ENCODE results near the gene TNIP3.
"Not testable (repeated sequence)": the region's sequence is repeated elsewhere in the genome, so short reads cannot be mapped to it uniquely, and the experiment has no call there.

TNIP3 gene

DNA sequence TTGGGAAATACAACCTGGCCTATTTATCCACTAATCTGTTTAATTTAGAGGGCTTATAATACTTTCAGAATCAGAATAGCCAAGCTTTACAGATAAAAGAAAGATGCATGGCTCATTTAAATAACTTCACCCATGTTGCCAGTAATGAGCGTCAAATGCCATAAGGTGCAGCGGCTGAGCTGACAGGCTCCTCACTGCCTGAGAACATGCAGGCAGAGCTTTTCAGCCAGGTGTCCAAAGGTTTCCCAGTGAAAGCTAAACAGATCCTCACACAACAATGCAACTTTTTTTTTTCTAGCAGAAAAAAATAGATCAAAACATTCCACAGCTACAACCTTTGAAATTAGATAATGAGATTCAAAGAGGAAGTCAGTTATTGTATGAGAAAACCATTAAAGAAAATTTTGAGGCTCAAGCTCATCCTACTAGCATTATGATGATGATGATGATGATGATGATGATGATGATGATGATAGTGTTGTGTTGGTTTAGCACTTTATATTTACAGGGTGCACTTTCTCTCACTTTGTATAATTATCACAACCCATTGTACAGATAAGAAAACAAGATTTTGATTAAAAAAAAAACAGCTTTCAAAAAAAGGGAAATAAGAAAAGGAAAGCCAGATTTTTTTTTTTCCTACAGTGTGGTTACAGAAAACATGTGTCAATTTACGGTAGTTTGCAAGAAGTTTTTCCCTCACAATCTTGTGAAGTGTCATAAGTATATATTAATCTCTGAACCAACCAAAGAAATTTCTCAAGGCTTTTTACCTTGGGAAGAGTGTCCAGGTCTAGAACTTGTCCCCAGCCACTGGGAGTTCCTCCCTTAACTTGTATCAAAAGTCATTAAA, 12.2 kb upstream of the TNIP3 start:
- no peak for DNase-seq

DNA sequence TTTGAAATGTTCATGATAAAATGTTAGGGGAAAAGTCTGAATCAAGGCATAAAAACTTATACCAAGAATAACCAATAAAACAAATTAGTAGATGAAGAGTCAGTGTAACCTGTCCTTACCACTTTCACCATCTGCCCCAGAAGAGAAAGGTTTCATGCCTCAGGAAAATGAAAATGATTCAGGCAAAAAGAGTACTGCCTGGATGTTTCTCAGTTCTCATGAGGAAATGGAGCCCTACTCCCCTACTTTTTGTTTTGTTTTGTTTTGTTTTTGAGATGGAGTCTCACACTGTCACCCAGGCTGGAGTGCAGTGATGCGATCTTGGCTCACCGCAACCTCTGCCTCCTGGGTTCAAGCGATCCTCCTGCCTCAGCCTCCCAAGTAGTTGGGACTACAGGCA, 7.4 kb upstream of the TNIP3 start:
- DNase-seq: not testable (repeated sequence)

DNA sequence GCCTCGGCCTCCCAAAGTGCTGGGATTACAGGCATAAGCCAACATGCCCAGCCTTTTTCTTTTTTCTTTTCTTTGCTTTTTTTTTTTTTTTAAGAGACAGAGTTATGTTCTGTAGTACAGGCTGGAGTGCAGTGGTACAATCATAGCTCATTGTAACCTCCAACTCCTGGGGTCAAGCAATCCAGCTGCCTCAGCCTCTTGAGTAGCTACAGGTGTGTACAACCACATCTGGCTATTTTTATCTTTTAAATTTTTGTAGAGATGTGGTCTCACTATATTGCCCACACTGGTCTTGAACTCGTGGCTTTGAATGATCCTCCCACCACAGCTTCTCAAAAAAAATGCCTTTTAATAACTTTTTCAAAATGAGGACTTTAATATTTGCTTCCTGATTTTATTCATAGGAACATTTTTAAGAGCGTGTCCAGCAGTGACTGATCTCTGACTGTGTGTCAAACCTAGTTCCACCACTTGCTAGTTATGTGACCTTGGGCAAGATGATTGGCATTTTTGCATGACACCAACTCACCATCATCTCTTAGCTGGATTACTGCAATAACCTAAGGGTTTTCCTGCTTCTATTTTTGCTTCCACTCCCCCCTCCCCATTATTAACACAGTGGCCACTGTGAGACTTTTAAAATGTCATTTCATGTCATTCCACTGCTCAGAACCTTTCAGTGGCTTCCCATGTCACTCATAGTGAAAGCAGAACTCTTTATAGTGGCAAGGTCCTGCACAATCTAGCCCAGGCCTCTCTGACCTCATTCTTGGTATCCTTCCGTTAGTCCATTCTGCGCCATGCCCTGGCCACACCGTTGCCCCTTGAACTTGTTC, 4.5 kb upstream of the TNIP3 start:
- DNase-seq: no peak

DNA sequence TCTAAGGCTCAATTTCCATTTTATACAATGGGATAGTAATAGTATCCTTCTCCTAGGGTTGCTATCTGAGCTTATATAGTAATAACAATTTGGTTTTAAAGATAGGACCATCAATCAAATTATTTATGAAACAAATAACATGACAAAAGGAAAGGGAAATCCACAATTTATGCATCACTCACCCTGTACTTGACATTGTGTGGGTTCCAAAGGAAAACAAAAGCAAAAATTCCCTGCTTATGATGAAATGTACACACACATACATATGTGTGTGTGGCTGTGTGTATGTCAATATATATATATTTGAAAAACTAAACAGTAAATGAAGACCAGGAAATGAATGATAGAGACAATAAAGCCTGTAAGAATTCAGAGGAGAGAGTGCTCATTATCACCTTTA, 2.9 kb upstream of the TNIP3 start:
- DNase-seq: no peak

DNA sequence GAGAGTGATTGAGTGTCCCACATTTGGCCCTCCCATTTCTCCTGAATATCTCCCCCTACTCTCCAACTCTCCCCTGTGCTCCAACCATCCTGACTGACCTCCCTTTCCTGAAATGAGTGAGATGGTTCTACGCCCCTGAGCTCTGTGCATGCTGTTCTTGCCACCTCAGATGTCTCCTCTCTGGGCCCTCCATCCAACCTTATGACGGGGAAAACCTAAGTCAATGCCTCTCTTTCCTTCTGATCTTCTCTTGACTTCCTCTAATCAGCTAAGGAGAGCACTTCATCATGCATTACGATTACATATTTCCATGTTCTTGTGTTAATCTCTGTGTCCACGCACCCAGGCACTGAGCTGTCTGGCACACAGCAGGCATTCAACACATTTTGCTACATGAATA, 1.1 kb upstream of the TNIP3 start:
- no peak for DNase-seq

DNA sequence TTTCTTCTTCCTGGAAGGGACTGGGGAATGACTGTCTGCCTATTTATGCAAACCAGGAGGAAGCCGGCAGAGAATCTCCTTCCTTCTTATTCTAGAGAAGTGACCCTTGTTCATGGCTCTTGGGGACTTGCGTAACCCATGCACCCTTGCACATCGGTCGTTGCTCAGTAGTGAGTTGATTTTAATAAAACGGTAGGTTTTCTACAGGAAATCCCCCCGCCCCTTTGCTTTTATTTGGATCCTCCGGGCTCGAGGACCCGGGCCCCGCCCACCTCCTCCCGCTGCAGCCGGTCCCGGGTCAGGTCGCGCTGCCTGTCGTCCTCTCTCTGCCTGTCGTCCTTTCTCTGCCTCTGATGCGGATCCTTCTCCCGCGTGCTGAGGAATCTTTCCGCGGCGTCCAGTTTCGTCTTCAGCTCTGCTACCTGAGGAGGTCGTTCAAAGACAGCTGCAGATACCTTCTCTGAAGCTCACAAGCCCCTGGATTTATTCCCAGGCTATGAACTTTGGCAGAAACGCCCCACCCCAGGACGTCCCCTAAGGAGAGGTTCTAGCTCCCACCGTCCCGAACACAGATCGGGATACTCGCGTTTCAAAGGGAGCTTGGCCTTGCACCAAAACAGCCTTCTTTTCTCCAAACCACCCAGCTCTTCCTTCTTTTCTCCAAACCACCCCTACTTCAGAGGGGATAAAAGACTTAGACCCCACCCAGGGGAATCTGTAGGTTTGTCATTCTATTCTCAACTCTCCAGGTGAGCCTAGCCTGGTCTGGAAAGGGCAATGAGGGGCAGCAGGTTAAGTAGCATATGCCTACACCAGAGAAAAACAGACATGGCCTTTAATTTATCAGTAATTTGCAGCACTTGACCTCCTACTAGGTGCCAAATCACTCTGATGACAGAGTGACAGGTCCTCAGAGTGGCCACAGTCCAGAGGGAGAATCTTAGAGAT, 7.0 kb downstream of the TNIP3 start:
- peak; percentile 85 for DNase-seq

DNA sequence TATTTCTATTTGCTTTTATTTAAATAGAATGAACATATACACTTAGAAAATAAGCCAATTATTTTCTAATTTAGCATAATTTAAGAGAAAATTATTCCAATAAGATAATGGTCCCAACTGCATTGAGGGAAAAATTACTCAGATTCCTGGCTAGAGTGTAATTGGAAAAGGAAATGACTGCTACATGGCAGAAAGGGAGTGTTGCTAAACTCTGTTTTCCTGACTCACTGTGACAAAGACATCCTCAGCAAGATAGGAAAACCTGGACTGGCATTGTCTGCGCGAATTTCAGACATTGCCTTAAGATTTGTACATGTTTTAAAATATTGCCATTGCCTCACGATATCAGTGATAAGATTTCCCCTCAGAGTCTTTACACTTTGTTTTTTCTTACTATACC, 8.2 kb downstream of the TNIP3 start:
- peak; percentile 61 for DNase-seq

DNA sequence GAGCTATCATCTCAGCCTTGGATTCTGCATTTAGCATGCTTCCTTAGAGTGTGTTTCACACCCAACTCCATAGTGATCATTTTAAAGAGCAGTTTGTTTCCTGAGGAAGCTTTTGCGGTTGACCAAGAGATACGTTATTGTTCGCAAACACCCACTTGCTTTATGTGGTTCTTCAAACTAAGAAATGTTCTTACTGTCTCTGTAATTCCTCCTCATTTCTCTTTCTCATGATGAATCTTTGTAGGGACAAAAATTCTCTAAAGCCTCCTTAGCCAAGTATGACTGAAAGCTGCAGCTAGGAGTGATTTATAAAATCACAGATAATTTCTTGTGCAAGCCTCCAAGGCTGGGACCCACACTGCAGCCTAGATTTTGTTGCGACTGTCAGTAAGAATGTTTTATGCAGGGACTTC, 10.0 kb downstream of the TNIP3 start:
- no peak for DNase-seq

DNA sequence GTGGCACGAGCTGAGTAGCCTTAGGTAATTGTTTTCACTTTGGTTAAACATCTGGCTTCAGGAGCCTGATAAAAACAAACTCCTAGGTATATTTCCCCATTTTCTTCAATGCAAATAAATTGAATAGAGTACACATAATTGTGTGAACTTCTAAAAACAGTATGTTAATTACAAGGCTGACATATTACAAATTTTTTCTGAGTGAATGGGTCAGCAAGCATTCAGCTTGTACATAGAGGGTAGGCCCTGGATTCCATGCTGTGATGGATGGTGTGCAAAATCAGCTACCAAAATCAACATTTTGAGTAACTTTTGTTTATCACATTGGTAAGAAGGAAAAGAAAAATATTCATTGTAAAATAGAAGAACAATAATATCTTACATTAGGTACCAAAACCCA, 12.2 kb downstream of the TNIP3 start:
- no peak for DNase-seq

DNA sequence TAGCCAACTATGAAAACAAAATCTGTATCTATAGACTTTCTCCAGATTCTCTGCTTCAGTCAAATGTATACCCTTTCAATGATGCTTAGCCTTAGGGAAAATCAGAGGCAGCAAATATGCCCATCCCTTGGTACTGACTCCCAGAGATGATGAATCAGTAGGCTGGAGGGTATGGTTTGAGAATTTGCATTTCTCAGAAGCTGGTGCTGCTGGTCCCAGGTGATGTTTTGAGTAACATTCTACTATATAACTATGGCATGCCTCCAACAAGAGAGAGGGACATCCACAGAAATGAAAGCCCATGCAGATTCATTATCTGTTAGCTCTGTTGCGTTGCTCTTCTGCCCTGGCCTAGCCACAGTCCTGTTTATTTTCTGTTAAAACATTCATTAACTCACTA, 13.6 kb downstream of the TNIP3 start:
- no peak for DNase-seq

DNA sequence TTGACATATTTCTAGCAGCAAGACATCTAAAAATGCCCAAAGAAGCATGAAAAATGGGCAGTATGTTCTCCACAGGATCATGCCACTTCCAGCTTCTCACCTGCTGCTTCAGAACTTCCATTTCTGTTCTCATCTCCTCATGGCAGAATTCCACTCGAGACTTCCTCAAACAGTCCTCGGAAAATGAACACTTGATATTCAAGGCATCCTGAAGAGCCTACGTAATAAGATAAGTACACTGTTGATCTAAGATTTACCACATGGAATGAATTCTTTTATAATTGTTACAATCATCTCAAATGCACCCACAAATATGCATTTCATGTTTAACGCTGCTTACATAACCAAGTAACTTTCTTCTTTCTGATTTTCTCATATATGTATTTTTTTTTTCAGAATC, 14.1 kb downstream of the TNIP3 start:
- DNase-seq: no peak

DNA sequence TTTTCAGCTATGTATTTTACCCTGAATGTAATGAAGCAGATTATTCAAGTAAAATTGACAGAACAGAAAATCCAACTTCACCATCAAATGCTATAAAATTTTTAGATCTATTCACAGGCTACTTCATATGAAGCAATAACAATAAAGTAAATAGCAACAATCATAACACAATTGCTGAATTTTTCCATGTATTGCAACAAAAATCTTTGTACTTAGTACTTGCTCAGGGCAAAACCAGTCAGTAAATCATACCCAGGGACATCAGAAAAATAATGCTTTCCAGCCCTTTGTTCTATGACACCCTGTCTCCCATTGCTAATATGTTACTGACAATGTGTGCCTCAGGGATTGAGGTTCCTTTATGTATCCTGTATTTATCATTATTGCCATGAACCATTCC, 15.5 kb downstream of the TNIP3 start:
- DNase-seq: no peak

DNA sequence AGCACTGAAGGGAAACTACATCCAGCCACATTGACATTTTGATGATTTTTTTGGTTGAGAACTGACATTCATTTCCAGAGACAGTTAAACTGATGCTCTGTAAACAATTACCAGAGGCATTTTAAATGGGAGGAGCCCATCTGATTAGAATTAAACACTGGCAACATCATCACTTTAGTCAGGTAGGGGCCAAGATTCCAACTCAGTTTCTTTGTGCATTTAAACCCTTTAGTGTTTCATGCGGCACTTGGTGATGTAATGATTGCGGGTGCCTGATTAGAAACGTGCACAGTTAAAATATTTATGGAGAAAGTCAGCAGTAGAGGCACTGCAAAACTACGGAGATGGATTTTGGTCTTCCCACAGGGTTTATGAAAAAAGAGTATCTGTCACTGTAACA, 16.1 kb downstream of the TNIP3 start:
- DNase-seq: no peak

DNA sequence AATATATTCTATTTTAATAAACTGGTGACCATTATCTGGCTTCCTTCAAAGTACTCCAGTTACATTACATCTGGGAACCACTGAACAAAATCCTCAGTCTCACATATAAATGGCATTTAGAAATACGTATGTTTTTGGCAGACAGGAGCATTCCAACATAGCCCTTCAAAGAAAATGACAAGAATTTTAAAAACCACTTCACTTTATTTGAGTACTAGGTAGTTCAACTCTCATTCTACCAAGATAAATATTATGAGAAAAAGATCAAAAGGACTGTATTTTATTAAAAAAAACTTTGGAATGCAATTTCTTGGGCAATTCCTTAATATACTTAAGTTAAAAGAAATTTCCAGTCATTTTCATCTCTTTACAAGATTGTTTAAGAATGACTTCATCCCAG, 17.6 kb downstream of the TNIP3 start:
- no peak for DNase-seq

DNA sequence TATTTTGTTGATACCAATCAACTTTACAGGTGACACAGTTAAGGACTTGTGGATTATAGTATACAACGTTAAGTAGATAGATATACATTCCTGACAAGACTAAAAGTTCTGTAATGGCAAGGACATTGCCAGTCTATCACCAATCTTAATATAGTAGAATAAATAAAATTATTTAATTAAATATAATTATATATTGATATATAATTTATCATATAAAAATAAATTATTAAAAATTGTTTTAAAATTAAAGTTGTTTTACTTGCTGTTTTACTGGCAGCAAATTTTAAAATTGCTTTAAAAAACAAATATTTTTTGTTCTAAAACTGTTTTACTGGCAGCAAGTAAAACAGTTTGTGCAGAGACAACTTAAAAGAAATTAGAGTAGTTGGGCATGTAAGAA, 18.7 kb downstream of the TNIP3 start:
- no peak for DNase-seq

DNA sequence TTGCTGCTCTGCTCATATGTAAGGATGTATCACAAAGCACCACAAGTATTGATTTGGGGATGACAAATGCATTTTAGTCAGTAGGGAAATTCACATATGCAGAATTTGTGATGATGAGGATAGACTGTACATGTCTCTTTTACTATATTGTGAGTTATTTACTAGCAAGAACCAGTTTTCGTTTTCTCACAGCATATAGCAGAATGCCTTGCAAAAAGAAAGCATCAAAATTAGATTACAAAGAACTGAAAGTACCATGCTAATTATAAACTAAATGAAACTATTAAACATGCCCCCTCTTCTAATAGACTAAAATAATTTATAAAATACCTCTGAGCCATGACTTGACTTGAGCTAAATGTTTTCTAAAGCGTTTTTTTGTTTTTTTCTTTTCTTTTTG, 20.1 kb downstream of the TNIP3 start:
- DNase-seq: no peak

DNA sequence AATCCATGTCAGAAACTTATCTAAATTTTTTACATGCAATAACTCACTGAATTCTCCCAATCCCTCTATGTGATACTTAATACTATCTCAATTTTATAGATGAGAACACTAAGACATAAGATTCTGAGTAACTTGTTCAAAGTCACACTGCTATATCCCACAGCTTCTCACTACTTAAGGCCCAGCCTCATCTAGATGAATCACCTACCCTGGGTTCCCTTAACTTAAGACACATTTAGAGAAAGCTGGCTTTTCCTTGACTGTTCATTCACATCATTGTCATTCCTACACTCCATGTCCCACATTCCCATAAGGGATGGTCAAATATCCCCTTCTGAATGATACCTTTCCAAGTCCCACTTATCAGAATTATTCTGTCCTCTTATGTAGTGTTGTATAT, 21.0 kb downstream of the TNIP3 start:
- DNase-seq: no peak

DNA sequence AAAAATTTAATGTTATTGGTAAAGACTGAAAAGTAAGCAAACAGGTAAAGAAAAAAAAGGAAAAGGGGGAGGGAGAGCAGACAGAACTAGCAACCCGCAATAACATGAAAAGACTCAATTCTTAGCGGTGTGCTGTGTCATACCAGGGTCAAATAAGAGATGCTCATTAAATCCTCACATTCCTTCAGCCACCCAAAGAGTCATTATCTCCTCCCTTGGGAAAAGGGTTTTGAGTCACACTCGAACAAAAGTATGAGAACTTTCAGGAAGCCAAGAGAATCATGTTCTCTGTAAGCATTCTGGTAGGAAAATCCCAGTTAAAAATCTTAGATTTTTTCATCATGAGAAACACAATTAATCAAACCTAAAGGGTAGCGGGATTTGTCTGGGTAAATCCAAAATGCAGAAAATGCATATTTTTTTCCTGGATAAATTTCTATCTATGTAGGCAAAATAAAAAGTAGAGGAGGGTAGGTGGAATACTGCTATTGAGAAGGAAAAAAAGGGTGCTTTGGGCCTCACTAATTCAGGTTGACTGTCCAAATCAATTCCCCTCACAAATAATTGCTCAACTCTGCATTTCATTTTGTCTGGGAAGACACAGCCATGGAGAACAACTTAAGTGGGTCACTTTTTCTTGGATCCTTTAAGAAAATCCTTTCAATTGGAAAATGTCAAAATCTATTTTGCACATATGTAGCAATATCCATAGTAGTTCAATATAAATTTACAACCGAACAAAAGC, 23.2 kb downstream of the TNIP3 start:
- no peak for DNase-seq

DNA sequence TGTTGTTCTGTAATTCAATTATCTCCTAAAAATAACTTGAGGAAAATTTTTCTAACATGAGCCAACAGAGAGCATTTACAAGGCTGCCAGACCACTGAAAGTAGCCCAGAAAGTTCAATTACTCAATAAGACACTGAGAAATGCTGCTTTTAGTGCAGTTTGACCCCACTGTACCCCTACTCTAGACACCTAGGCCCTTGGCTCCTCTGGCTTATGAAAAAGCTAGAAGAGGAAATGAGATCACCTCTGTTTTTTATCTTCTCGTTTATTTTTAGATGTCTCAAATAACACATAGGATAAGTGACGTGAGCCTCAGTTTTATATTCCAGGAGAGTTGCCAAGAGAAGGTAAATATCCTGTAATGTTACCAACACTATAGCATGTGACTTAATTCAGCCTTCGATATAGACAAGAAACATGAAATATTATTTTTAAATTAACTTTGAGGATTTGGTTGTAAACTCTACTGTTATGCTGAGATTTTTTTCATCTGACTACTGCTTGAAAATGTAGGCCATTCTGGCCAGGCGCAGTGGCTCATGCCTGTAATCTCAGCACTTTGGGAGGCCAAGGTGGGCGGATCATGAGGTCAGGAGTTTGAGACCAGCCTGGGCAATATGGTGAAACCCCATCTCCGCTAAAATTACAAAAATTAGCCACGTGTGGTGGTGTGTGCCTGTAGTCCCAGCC, 24.4 kb downstream of the TNIP3 start:
- DNase-seq: no peak

DNA sequence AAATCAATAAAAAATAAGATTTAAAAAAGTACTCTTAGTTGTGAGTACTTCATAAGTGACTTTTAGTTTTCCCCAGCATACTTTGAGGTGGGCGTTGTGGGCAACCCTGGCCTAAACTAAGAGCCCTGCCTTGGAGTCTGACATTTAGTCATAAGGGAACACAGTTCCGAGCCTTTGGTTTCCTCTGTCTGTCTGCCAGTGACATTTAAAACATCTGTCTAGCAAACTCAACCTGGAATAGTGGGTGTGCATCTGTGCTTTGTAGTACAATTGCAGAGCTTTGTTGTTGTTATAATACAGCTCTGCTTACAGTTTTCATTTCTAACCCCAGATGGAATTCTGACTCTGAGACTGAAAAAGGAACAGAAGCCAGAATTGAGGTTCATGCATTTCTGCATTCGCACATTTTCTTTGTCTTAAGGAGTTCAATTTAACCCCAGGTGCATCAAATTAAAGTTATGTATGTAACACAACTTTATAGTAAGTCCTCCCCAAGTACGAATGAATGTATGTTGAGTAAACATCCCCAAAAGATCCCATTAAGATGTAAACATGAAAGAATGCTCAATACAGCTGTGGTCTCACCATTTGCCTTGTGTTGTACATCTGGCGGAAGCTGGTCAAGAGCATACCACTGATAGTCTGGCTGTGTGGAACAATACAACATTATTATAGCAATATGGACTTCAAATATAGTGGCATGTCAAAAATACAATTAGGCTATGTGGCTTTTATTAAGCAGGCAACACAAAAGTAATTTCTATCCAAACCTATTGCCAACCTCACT, 25.9 kb downstream of the TNIP3 start:
- DNase-seq: no peak

DNA sequence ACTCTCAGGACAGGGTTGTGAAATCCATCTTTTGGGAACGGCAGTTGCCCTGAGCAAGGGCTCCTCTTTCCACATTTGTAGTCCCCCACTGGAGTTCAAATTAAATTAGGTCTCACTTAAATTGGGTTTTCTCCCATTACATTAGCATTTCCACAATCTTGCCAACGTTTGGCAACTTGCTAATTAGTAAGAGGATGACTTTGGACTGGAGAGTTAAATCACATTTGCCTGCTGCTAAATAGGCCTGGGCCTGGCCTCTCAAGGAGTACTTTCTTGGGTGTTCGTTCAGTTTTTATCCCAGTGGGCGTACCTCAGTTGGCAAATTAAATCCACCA, 33.8 kb downstream of the TNIP3 start:
- no peak for DNase-seq

All from islet precursor cell (in vitro differentiated cells).